C4-2B (cell line): ENCODE measurements around the gene NPM1.

Source experiments
- CTCF ChIP-seq: fragments of 450-650 bp; conservative IDR thresholded peaks from 2 replicates; pipeline ENCODE4 v1.5.1; 2017; ENCODE audit warnings: mild to moderate bottlenecking
- ZFX ChIP-seq: fragments of 450-650 bp; IDR thresholded peaks from 2 replicates; pipeline ENCODE4 v1.6.1; 2017

- TF ChIP-seq CTCF (no peak), ZFX (no peak)
Measured at GRCh38 chr5:171437286-171437821, 49.7 kb downstream of the NPM1 start.
